ENCODE measurements around the gene HCN1. TPM values are rescaled to one million over a fixed set of nuclear protein-coding genes. Genes with fewer than 3 reads are reported as not detected.

HCN1 gene
- total and polyA plus RNA-seq, 2 of the 13 experiments (the other 11 are each of a cell fraction or from before 2014, with no cell fraction given): not detected

DNA sequence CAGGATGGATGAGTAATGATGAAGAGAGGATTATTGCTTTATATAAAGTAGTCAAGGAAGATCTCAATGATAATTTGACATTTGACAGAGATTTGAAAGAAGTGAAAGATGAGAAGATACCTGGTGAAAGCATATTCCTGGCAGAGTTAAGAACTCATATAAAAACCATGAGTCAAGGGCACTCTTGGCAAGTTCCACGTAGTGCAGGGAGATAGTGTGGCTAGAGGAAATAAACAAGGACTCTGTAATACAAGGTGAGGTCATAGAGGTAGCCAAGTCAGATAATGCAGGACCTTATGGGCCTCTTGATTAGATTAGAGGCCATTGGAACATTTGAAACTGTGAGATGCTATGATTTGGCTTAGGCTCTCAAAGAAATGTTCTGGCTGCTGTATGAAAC lies 72.3 kb downstream of the HCN1 start:
- no TSS peak for BruUV-seq (replicated peaks)
- in situ Hi-C loops (cut with HindIII; ENCODE audit: extremely low pct_ligation_motif_present, low pct_unique_long_range_greater_than_20kb) (no loop called here), intact Hi-C loops (cut with micrococcal nuclease; ENCODE audit: unreplicated experiment) (no loop called here)
- Histone ChIP-seq H3K27ac (ENCODE audit: extremely low read length, insufficient read depth, low read length) (no peak overlapping the region), H3K9ac (ENCODE audit: insufficient read depth, low read depth, low read length) (no peak overlapping the region), H3K36me3 (replicated peaks in 1 of 2; ENCODE audit: control insufficient read depth in 1 of 2, insufficient read depth in 2 of 2, low read length in 2 of 2) (no peaks in the 10 kb centered on the region), H2AFZ (ENCODE audit: low read length) (no peak overlapping the region), H3K9me3 (ENCODE audit: low read length) (peaks cover 51% of the 10 kb centered on the region), H3K4me3 (replicated peaks in 1 of 3; ENCODE audit: insufficient read depth in 1 of 3, low read depth in 2 of 3, low read length in 3 of 3) (no peak overlapping the region), H3K27me3 (ENCODE audit: control insufficient read depth in 1 of 2, insufficient read depth in 2 of 2, low read length in 2 of 2) (no peaks in the 10 kb centered on the region), H4K20me1 (ENCODE audit: insufficient read depth, low read length) (no peaks in the 10 kb centered on the region), H3K4me1 (ENCODE audit: insufficient read depth, low read length) (no peaks in the 10 kb centered on the region), H3K79me2 (ENCODE audit: insufficient read depth, low read length) (no peaks in the 10 kb centered on the region), H3K4me2 (ENCODE audit: low read depth, low read length) (no peak overlapping the region)
- ATAC-seq: no peak
- no peak for FAIRE-seq
- ChIA-PET POLR2A (no interaction called here), CTCF (ENCODE audit: low intra/inter-chr PET ratio, low total read pairs) (no interaction called here)
- 0% methylated on average over 1 of the region's 1 CpG for WGBS (ENCODE audit: low lambda C conversion rate)
- DNase-seq (ENCODE audit: low spot score): no peak
- TF ChIP-seq MEF2D (CRISPR knock-in tag; IDR thresholded peaks at IDR 0.05): no peak
- no peak for TF ChIP-seq JUNB (CRISPR knock-in tag; IDR thresholded peaks at IDR 0.05; ENCODE audit: borderline replicate concordance)
- no peak for TF ChIP-seq PRPF4 (IDR thresholded peaks at IDR 0.05; ENCODE audit: low read depth, low read length, poor library complexity, severe bottlenecking)
- TF ChIP-seq E2F2 (CRISPR knock-in tag; IDR thresholded peaks at IDR 0.05; ENCODE audit: borderline replicate concordance): no peak
- TF ChIP-seq HIVEP1 (CRISPR knock-in tag; IDR thresholded peaks at IDR 0.05): no peak
- no peak for TF ChIP-seq ZBTB40 (IDR thresholded peaks at IDR 0.05)
- TF ChIP-seq ZBTB40 (CRISPR knock-in tag; IDR thresholded peaks at IDR 0.05): no peak
- TF ChIP-seq, protein P1, sequence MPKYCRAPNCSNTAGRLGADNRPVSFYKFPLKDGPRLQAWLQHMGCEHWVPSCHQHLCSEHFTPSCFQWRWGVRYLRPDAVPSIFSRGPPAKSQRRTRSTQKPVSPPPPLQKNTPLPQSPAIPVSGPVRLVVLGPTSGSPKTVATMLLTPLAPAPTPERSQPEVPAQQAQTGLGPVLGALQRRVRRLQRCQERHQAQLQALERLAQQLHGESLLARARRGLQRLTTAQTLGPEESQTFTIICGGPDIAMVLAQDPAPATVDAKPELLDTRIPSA (CRISPR knock-in tag; IDR thresholded peaks at IDR 0.05; ENCODE audit: borderline replicate concordance): no peak
- TF ChIP-seq PCBP1 (IDR thresholded peaks at IDR 0.05; ENCODE audit: borderline replicate concordance, low read depth, low read length): no peak
- no peak for TF ChIP-seq ZNF773 (CRISPR knock-in tag; IDR thresholded peaks at IDR 0.05; ENCODE audit: borderline replicate concordance)
- TF ChIP-seq ZBTB39 (CRISPR knock-in tag; IDR thresholded peaks at IDR 0.05): no peak
- no peak for TF ChIP-seq CC2D1A (CRISPR knock-in tag; IDR thresholded peaks at IDR 0.05)

All from HepG2 (cell line).